ENCODE data around the gene SERPINI1. TPM values are rescaled to one million over a fixed set of nuclear protein-coding genes. Genes with fewer than 3 reads are reported as not detected.

The SERPINI1 gene
- total and polyA plus RNA-seq, 9 of the 15 experiments (the other 6 are each of a cell fraction or from before 2014, with no cell fraction given) = 1.6 to 9.9 (median 3.5) TPM

- TF ChIP-seq DEAF1 (CRISPR knock-in tag; IDR thresholded peaks at IDR 0.05) (no peak), RCOR1 (IDR thresholded peaks at IDR 0.05; ENCODE audit: borderline replicate concordance in 1 of 2, low read depth in 2 of 2, low read length in 2 of 2) (no peak), HEY1 (CRISPR knock-in tag; IDR thresholded peaks at IDR 0.05; ENCODE audit: borderline replicate concordance) (no peak), CBX3 (IDR thresholded peaks at IDR 0.05; ENCODE audit: borderline replicate concordance in 1 of 2, low read length in 2 of 2) (no peak), MNT (conservative IDR thresholded peaks at IDR 0.05) (peak in 1 of 2 experiments; percentile 37; a peak in 2 of 4 replicates), UBTF (IDR thresholded peaks at IDR 0.05; ENCODE audit: borderline replicate concordance in 1 of 2, low read depth in 2 of 2, low read length in 2 of 2) (0 out of 4 replicates have a peak, but pooled peaks of 1 of the 2 experiments have one; percentile 6), JUN (IDR thresholded peaks at IDR 0.05; ENCODE audit: borderline replicate concordance, low read depth, low read length) (no peak), JUN (CRISPR knock-in tag; IDR thresholded peaks at IDR 0.05; ENCODE audit: borderline replicate concordance) (no peak), ZNF316 (IDR thresholded peaks at IDR 0.05) (peak; percentile 66), ZNF395 (CRISPR knock-in tag; IDR thresholded peaks at IDR 0.05) (no peak), GATAD2A (IDR thresholded peaks at IDR 0.05) (0 out of 2 replicates have a peak, but pooled peaks have one; percentile 19), NFE2 (IDR thresholded peaks at IDR 0.05; ENCODE audit: low read depth) (peak; percentile 30; the same call in 1 of the 2 replicates), PHB (CRISPR knock-in tag; IDR thresholded peaks at IDR 0.05) (no peak), FOXK1 (CRISPR knock-in tag; IDR thresholded peaks at IDR 0.05; ENCODE audit: borderline replicate concordance) (no peak), SLC30A9 (CRISPR knock-in tag; IDR thresholded peaks at IDR 0.05) (no peak), JUND (IDR thresholded peaks at IDR 0.05; ENCODE audit: borderline replicate concordance, low read depth, low read length) (no peak), JUND (tag; IDR thresholded peaks at IDR 0.05; ENCODE audit: borderline replicate concordance, low read depth, low read length) (peak; percentile 20; the same call in 1 of the 3 replicates), EP300 (IDR thresholded peaks at IDR 0.05; ENCODE audit: low read length) (peak; percentile 38; the same call in 1 of the 2 replicates), PKNOX1 (IDR thresholded peaks at IDR 0.05) (0 out of 2 replicates have a peak, but pooled peaks have one; percentile 15), SMARCB1 (IDR thresholded peaks at IDR 0.05; ENCODE audit: insufficient read length, low read depth) (peak; percentile 26)
Measured at GRCh38 chr3:167728632-167729323, 6.7 kb upstream of the SERPINI1 start (continued).

Measured in K562 (cell line).